Smooth muscle cell of the brain vasculature (primary cell): Measurements from ENCODE around the gene CFB.
"Not testable (repeated sequence)": the region's sequence is repeated elsewhere in the genome, so short reads cannot be mapped to it uniquely, and the experiment has no call there.

Source experiments
- DNase-seq: peaks from one replicate; pipeline ENCODE4 v3.0.0-alpha.2; 2012; ENCODE audit warnings: low read depth, low spot score

The CFB gene

GRCh38 chr6:31970604-31971271 is 24.8 kb downstream of the CFB start:
- DNase-seq, result no peak

GRCh38 chr6:31971279-31971992 is 25.5 kb downstream of the CFB start:
- DNase-seq, result no peak

- peak; percentile 97 for DNase-seq
Measured at GRCh38 chr6:31971993-31972708, 26.3 kb downstream of the CFB start, which contains the start of gene DXO. TSS of gene DXO (minus strand) at chr6:31972138. CDS start at chr6:31971675, 463 bp downstream.

GRCh38 chr6:31972709-31973350 is 26.9 kb downstream of the CFB start:
- no peak for DNase-seq

GRCh38 chr6:31976065-31976464 is 30.2 kb downstream of the CFB start:
- DNase-seq, result not testable (repeated sequence)

- DNase-seq, result no peak
Measured at GRCh38 chr6:31977816-31978431, 32.0 kb downstream of the CFB start.

- DNase-seq, result no peak
Measured at GRCh38 chr6:31978831-31979230, 32.9 kb downstream of the CFB start.

GRCh38 chr6:31979238-31979898 is 33.5 kb downstream of the CFB start:
- DNase-seq, result no peak

- not testable (repeated sequence) for DNase-seq
Measured at GRCh38 chr6:31980195-31980876, 34.4 kb downstream of the CFB start.

- DNase-seq, result not testable (repeated sequence)
Measured at GRCh38 chr6:31980998-31981397, 35.1 kb downstream of the CFB start.

- DNase-seq, result not testable (repeated sequence)
Measured at GRCh38 chr6:31981744-31982143, 35.8 kb downstream of the CFB start, which contains the start of gene C4A. TSS of gene C4A (plus strand) at chr6:31982057. CDS start at chr6:31982108, 51 bp downstream.

GRCh38 chr6:31989363-31989762 is 43.5 kb downstream of the CFB start:
- DNase-seq, result not testable (repeated sequence)

GRCh38 chr6:31994421-31994820 is 48.5 kb downstream of the CFB start:
- DNase-seq, result not testable (repeated sequence)

GRCh38 chr6:31996385-31996784 is 50.5 kb downstream of the CFB start:
- not testable (repeated sequence) for DNase-seq
